Activated CD8-positive, alpha-beta memory T cell treated with anti-CD3 and anti-CD28 coated beads, Interleukin-2, amount 50 U/mL, for 4 hours (primary cell): ENCODE measurements around the gene KIAA0586.
"Not testable (repeated sequence)": the region's sequence is repeated elsewhere in the genome, so short reads cannot be mapped to it uniquely, and the experiment has no call there.

Source experiments
- DNase-seq: peaks from one replicate; pipeline ENCODE4 v3.0.0-alpha.2; 2020

Gene KIAA0586

DNA sequence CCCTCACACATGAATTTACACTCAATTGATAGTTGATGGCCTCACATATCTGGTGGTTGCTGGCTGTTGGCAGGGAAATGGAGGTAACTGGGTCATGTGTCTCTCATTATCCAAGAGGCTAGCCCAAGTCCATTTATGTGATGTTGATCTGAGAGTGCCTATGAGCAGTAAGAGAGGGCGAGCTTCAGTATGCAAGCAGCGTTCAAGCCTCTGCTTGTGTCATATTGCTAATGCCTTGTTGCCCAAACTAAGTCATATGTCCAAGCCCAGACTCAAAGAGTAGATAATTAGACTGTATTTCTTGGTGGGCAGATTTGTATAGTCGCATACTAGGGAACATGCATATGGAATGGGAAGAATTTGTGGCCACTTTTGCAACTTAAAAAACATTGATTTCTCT lies 126.4 kb downstream of the KIAA0586 start:
- DNase-seq = no peak

DNA sequence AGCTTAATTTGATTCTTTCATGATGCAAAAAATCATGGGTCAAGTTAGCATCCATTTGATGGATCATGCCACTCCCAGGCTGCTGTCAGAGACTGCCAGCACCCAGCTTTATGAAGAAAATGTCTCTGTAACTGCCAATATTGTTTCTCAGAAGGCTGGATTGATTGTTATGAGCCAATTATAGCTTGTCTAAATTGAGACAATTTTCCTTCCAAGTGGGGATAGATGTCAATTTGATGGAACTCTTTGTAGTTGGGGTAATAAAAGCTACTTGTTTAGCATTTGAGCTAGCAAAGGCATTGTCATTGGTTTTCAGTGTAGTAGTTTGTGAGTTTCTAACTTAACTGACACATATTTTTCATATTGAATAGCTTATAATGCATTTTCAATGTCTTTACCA lies 128.1 kb downstream of the KIAA0586 start:
- no peak for DNase-seq

- DNase-seq = no peak
Observed at GRCh38 chr14:58557242-58557641, 129.7 kb downstream of the KIAA0586 start.

- DNase-seq = no peak
Observed at GRCh38 chr14:58560208-58560607, 132.7 kb downstream of the KIAA0586 start.

- DNase-seq = no peak
Observed at GRCh38 chr14:58562141-58562540, 134.6 kb downstream of the KIAA0586 start.

DNA sequence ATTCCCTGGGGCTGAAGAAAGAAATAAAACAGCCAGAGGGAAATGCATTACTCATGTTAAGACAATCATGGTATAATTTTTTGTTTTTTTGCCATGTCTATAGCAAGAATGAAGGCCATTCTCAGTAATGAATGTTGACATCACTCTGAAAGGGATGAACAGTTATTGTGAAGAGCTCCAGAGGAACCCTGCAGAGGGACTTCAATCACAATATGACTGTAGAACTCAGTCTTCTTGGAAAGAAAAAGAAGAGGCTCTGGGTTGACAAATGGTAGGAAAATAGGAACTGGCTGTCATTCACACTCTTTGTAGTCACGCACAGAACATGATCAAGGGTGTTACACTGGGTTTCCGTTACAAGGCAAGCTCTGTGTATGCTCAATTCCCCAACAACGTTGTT lies 136.5 kb downstream of the KIAA0586 start:
- no peak for DNase-seq

- DNase-seq = no peak
Observed at GRCh38 chr14:58565832-58566231, 138.3 kb downstream of the KIAA0586 start.

GRCh38 chr14:58566979-58567378 lies 139.5 kb downstream of the KIAA0586 start:
- no peak for DNase-seq

- no peak for DNase-seq
Observed at GRCh38 chr14:58568322-58568721, 140.8 kb downstream of the KIAA0586 start.

- DNase-seq = no peak
Observed at GRCh38 chr14:58571256-58571655, 143.7 kb downstream of the KIAA0586 start.

DNA sequence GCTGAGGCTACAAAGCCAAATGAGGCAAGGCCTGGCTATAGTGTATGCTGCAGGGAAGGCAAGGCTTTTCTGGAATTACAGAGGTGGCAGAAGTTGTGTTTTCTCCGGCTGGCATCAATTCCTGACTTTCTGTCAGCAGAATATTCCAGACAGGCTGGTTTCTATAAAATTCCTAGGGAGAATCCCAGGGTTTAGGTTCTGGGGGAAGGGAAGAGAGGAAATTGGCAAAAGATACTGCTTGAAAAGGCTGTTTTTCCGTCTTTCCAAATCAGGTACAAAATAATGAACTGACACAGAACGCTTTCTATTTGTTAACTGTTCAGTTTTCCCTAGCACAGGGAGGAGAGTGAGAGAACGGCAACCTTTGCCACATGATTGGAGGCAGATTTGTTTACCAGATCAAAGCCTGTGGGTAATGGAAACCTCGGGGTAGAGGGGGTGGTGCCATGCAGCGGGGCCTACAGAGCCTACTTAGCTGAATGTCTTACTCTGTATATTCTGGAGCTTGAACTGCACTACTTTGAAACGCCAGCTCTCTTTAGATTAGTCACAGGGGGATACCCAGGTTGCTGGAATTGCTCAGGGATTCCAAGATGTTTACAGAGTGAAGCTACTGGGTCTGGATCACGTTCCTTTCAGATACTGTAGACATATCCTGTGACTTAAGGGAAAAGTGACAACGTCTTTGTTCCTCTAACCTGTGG lies 144.4 kb downstream of the KIAA0586 start:
- DNase-seq = peak; percentile 17

DNA sequence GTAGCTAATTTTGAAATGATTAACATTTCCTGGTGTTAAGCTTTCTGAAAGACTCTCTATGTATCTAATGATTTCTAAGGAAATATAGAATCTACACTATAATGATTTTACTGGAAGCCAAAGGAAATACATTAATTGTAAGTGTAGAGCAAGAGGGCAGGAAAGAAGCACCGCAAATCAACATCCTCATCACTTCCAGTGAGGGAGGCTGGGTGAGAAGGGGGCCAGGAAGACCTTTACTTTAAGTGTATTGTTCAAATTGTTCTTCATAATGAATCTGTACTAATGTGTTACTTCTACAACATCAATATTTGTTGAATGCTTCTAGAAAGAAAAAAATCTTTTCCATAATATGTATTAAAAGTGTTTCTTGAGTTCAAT lies 144.9 kb downstream of the KIAA0586 start:
- no peak for DNase-seq

DNA sequence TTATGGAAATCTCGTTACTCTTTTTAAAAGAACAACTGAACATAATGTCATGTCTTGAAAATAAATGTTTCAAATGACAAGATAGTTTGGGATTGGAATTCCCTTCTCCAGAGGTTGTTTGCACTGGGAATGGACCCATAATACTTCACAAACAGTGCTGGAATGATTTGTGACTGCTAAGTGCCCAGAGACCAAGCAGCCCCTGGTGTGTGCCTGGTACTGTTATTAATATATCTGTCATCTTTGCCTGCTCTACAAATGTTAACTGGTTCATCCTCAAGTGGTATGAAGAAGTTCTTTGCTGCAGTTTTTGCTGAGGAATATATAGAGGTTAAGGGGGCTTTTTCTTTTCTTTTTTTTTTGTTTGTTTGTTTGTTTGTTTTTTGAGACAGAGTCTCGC lies 145.3 kb downstream of the KIAA0586 start:
- DNase-seq = no peak

DNA sequence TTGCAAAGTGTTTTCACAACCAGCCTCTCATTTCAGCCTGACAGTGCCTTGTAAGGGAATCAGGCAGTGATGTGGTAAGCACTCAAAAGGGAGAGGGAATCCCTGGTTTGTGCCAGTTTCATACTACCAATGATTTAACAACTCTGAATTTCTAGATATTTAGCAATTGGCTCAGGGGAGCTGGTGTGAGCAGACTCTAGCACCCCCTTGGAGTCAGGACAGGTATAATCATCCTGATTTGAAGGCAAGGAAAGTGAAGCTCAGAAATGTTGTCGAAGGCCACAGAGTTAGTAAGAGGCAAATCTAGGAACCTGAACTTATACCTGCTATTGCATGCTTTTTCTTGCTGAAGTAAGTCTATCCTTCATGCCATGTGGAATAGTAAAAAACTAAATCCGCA lies 147.1 kb downstream of the KIAA0586 start:
- DNase-seq = no peak

DNA sequence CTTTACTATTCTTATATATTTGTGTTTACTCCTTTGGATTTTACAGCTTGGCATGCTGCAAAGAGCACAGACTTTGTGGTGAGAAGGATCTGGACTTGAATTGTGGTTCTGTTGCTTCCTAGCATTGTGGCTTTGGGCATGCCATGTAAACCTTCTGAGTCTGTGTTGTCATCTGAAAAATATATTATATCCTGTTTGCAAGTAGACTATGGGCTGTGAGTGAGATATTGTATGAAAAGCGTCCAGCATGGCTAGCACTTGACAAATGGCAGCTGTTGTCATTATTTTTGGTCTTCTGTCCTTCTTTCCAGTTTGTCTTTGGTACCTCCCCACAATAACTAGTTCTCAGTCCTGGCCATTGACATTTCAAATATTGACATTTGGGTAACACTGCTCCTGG lies 148.4 kb downstream of the KIAA0586 start:
- DNase-seq = no peak

DNA sequence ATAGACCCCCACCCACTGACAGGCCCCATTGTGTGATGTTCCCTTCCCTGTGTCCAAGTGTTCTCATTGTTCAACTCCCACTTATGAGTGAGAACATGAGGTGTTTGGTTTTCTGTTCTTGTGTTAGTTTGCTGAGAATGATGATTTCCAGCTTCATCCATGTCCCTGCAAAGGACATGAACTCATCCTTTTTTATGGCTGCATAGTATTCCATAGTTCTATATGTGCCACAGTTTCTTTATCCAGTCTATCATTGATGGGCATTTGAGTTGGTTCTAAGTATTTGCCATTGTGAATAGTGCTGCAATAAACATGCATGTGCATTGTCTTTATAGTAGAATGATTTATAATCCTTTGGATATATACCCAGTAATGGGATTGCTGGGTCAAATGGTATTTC lies 152.5 kb downstream of the KIAA0586 start:
- not testable (repeated sequence) for DNase-seq

- DNase-seq = not testable (repeated sequence)
Observed at GRCh38 chr14:58581389-58581788, 153.9 kb downstream of the KIAA0586 start.

- DNase-seq = no peak
Observed at GRCh38 chr14:58584383-58584782, 156.9 kb downstream of the KIAA0586 start.

GRCh38 chr14:58587271-58587670 lies 159.8 kb downstream of the KIAA0586 start:
- no peak for DNase-seq

DNA sequence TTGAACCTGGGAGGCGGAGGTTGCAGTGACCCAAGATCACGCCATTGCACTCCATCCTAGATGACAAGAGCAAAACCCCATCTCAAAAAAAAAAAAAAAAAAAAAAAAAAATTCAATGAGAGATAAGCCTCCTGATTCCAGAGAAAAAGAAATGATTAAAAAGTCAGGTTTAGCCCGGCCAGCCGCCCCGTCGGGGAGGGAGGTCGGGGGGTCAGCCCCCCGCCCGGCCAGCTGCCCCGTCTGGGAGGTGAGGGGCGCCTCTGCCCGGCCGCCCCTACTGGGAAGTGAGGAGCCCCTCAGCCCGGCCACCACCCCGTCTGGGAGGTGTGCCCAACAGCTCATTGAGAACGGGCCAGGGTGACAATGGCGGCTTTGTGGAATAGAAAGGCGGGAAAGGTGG lies 160.8 kb downstream of the KIAA0586 start:
- not testable (repeated sequence) for DNase-seq

GRCh38 chr14:58593977-58594376 lies 166.5 kb downstream of the KIAA0586 start:
- DNase-seq = no peak

- DNase-seq = no peak
Observed at GRCh38 chr14:58597041-58597440, 169.5 kb downstream of the KIAA0586 start.

DNA sequence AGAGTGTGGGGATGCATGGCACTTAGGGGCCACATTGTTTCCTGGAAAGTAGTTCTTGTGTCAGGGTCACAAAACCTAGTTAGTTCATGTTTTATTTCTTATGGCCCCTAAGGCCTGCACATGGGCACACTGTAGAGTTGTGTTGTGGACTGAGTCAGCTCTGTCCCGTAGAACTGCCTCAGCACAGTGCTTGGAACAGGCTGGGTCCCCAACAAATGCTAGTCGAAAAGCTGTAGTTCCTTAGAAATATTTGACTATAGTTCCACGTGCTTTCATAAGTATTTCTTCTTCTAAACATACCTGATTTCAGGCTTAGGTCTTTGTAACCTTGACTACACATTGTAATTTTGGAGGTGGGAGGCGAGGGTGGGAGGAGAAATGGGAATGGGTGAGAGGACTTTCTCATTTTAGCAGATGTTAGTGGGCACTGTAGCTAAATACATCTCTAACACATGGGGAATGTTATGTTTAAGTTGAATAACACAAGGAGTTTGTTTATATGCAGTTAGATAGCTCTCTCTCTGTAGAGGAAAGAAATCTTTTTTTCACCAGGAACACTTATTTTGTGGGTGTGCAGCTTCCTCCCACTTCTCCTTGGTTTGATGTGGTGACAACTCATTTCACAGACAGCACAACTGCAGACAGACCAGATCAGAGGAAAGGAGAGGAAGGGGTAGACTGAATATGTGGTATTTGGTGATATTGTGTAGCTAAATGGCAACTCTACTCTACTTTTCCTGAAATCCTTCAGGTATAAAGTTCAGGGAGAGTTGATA lies 170.7 kb downstream of the KIAA0586 start:
- no peak for DNase-seq

- no peak for DNase-seq
Observed at GRCh38 chr14:58598804-58599525, 171.4 kb downstream of the KIAA0586 start.
